NB4 (cell line): Measurements from ENCODE around the gene TENM4.

Source experiments
- DNase-seq: peaks from one replicate; pipeline ENCODE4 v3.0.0; 2010; ENCODE audit warnings: low read depth
- H3K4me3 ChIP-seq: one replicate; pipeline ENCODE4 v1.5.1; 2011; ENCODE audit warnings: mild to moderate bottlenecking, low read depth, low read length, moderate library complexity
- MAX ChIP-seq: IDR thresholded peaks from 2 replicates; pipeline ENCODE4 v1.6.1; 2011; ENCODE audit warnings: low read depth, low read length
- MYC ChIP-seq: IDR thresholded peaks from 2 replicates; pipeline ENCODE4 v1.6.1; 2011; ENCODE audit warnings: low read depth, low read length
- POLR2A ChIP-seq: IDR thresholded peaks from 2 replicates; pipeline ENCODE4 v1.6.1; 2011; ENCODE audit warnings: mild to moderate bottlenecking; ENCODE audit not compliant: insufficient read length; ENCODE audit errors: extremely low read depth
- TF ChIP-seq, protein P1 (sequence below): IDR thresholded peaks from one replicate; pipeline ENCODE4 v1.5.1; 2012; ENCODE audit warnings: low read depth, low read length

TENM4 gene

GRCh38 chr11:78991681-78992080 is 449.1 kb downstream of the TENM4 start:
- no peak for DNase-seq
- TF ChIP-seq, protein P1, sequence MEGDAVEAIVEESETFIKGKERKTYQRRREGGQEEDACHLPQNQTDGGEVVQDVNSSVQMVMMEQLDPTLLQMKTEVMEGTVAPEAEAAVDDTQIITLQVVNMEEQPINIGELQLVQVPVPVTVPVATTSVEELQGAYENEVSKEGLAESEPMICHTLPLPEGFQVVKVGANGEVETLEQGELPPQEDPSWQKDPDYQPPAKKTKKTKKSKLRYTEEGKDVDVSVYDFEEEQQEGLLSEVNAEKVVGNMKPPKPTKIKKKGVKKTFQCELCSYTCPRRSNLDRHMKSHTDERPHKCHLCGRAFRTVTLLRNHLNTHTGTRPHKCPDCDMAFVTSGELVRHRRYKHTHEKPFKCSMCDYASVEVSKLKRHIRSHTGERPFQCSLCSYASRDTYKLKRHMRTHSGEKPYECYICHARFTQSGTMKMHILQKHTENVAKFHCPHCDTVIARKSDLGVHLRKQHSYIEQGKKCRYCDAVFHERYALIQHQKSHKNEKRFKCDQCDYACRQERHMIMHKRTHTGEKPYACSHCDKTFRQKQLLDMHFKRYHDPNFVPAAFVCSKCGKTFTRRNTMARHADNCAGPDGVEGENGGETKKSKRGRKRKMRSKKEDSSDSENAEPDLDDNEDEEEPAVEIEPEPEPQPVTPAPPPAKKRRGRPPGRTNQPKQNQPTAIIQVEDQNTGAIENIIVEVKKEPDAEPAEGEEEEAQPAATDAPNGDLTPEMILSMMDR: no peak
- TF ChIP-seq MYC (no peak), MAX (no peak), POLR2A (no peak)
- H3K4me3 ChIP-seq: no peak overlapping the region

- no peak for DNase-seq
- no peak overlapping the region for H3K4me3 ChIP-seq
- no peak for TF ChIP-seq POLR2A
- no peak for TF ChIP-seq MYC
- TF ChIP-seq, protein P1: no peak
- TF ChIP-seq MAX: no peak
Measured at GRCh38 chr11:78990261-78990660, 450.6 kb downstream of the TENM4 start.

DNA sequence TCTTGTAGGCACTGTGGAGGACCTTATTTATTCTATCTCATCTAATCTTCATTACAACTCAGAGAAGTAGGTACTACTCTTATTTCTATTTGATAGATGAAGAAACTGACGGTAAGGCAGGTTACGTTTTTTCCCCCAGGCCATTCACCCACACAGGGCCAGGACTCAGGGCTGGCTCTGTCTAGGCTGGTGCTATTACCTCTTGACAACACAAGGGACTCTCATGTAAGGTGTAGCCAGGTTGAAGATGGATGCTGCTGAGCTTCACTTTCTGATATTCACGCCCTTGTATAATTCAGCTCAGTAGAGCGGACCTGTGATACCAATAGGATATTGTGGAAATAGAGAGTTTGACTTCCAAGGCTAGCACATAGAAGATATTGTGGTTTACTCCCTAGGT is 453.1 kb downstream of the TENM4 start:
- DNase-seq: no peak
- no peak overlapping the region for H3K4me3 ChIP-seq
- TF ChIP-seq MYC (no peak), POLR2A (no peak), MAX (no peak)

GRCh38 chr11:78986305-78986704 is 454.5 kb downstream of the TENM4 start:
- TF ChIP-seq MAX: no peak

GRCh38 chr11:78985663-78986062 is 455.2 kb downstream of the TENM4 start:
- TF ChIP-seq, protein P1: no peak
- TF ChIP-seq MYC (no peak), MAX (no peak), POLR2A (no peak)
- DNase-seq: no peak
- H3K4me3 ChIP-seq: no peak overlapping the region

More at GRCh38 chr11:78986305-78986704, 454.5 kb downstream of the TENM4 start:
- no peak overlapping the region for H3K4me3 ChIP-seq
- no peak for DNase-seq

DNA sequence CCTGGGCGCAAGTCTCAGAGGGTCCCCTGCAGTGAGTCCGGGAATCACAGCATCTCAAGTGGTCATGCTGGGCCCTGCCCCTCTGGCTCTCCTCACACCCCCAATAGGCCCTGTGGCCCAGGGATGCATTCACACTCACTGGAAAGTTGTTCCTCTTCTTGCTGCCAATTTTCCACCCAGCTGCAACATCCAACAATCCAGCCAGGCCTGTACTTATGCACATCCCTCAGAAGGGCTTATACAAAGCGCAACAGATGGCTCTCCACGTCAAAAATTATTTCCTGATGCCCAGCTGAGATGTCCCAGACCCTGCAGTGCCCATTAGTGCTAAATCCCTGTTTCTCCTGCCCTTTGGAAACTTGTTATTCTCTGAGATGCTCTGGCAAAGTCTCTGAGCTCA is 458.4 kb downstream of the TENM4 start:
- H3K4me3 ChIP-seq: no peak overlapping the region
- no peak for DNase-seq
- TF ChIP-seq MYC (no peak), MAX (no peak), POLR2A (no peak)
- TF ChIP-seq, protein P1: no peak

GRCh38 chr11:78981153-78981552 is 459.7 kb downstream of the TENM4 start:
- TF ChIP-seq MYC (no peak), POLR2A (no peak), MAX (no peak)
- TF ChIP-seq, protein P1: no peak
- no peak overlapping the region for H3K4me3 ChIP-seq
- no peak for DNase-seq
